HT-29 (cell line): Measurements from ENCODE around the gene CADM1. TPM values are rescaled to one million over a fixed set of nuclear protein-coding genes. Genes with fewer than 3 reads are reported as not detected.

Experiments
- DNase-seq: peaks from one replicate; pipeline ENCODE4 v3.0.0-alpha.2; 2015; ENCODE audit warnings: low spot score
- total RNA-seq: library from RNA; depleted of rRNA; stranded (reverse); fragments of >200 nt; shearing (Covaris generic); gene quantifications from 2 replicates; pipeline ENCODE4 v1.2.3, GENCODE V29; 2014

The CADM1 gene
- total RNA-seq, 1 experiment from 2014 or later = not detected

DNA sequence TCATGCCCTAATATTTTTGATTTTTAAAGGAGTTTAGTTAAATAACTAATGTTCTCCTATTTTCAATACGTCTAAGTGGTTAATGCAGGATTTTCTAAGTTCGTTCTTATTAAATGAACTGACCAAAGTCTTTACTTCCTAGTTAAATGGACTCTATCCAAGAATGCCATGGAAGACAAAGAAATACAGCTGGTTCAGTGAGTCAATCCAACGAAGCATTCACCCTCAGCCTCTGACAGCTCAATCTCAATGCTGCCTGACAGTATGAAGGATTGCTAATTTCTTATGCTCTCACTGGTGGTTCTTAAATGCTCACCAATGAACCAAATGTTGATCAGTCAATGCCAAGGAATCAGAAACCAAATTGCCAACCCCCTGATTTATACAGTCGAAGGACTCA, 219.4 kb downstream of the CADM1 start:
- no peak for DNase-seq

DNA sequence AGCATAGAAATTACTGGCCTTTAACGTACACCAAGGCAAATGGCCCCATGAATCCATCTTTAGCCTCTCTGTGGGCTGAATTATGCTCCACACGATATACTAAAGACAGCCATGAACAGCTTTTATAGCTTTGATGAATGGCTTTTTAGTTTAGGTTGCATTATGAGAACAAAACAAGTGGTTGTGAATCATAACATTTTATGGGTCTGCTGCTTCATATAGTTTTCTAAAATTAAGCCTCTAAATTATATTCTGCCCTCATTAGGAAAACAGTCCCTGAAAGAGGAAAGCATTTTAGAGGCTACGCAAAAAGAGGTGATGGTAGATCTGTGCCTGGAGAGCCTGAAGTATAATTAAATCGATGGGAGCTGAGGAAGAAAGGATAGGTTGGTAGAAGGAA, 221.3 kb downstream of the CADM1 start:
- no peak for DNase-seq

- no peak for DNase-seq
Observed at GRCh38 chr11:115280775-115281174, 223.4 kb downstream of the CADM1 start.

- no peak for DNase-seq
Observed at GRCh38 chr11:115279813-115280761, 224.1 kb downstream of the CADM1 start.

DNA sequence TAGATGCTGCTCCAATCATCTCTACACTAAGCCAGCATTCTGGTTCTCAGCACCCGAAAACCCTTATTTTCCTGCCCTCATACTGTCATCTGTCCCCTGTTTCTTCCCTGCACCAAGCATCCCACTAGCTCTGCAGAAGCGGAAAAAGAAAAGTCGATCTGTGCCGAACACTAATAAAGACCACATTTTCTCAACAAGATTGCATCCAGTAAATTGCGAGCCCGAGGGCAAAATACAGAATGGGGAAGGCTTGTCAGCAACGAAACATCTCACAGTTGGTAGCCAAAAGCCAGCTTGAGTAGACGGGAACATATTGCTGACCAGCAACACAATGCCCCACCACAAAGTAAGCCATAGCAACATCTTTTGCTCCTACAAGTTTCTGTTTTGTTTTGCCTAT, 227.4 kb downstream of the CADM1 start:
- no peak for DNase-seq

GRCh38 chr11:115276191-115276590, 228.0 kb downstream of the CADM1 start:
- no peak for DNase-seq

DNA sequence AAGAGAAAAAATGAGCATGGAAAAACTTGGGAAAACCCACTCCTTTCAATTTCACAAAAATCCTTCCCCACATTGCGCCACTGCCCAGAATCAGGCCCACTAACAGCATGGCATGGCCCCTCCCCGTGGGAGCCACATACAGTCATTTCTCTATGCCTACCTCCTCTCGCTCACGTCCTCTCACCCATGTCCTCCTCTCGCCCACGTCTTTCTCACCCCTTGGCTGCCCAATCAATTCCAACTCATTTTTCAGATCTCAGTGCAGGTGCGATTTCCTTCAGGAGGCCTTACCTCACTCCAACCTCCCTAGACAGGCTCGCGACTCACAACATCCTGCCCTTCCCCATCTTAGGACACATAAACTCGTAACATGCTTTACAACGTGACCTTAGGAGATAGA, 229.2 kb downstream of the CADM1 start:
- DNase-seq = no peak

- no peak for DNase-seq
Observed at GRCh38 chr11:115272925-115273324, 231.3 kb downstream of the CADM1 start.

- no peak for DNase-seq
Observed at GRCh38 chr11:115271643-115272042, 232.6 kb downstream of the CADM1 start.

GRCh38 chr11:115269191-115269950, 234.8 kb downstream of the CADM1 start:
- DNase-seq = no peak

DNA sequence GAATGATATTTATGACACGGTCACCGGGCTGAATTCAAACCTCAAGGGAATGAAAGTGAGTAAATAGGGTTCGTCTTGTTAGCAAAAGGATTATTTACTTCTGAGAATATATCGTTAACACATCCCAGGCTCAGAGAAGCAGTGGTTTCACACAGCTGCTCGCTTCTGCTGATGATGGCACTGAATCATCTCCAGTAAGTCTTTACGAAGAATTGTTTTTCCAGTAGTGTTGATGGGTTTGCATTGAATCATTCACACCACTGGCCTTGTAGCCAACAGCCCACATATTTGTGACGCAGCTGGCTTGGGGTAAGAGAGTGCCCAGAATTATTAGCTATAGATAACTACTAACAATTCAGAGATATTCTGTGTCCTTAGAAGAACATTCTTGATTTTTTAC, 236.3 kb downstream of the CADM1 start:
- no peak for DNase-seq

DNA sequence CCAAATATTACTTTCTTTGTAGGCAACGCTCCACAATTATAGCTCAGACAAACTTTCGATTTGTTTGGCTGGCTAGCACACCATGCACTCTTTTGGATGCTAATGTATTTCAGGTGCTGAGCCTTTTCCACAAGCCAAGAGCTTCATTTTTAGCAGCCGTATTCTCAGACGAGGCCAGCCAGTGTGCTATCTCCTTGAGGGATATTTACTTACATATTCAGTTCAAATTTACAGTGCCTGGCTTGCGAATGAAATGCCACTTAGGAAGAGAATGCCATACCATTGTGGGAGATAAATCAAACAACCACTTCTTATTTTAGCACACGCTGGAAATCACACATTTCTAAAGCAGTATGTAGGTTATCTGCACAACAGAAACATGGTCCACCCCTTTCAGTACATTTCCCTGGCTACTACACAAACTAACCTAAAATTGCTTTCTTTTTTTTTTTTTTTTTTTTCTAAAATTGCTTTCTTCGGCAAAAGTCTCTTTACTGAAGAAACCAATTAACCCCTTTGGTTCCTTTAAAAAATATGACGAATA, 236.9 kb downstream of the CADM1 start:
- no peak for DNase-seq

DNA sequence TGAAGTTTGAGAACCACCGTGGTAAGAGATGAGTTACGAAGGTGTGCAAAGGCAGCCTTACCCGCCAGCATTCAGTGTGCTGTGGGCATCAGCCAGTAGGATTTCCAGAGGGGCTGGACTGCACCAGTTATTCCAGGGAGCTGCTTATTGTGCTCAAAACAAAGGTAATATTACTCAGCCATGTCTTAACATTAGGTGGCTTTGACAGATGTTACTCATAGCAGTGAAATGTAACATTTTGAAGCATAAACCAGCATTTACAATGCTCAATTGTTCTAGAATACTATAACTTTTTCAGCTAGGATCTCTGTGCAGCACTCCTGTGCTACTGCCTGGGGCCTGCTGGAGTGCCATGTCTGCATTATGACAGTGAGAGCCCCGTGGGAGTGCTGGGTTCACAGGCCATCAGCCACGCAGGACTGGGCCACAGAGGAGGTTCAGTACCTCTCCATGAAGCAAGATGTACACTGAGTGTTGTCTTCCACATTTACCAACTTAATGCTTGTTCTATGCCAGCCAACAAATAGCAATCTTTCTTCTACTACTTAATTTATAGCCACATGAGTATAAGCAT, 238.1 kb downstream of the CADM1 start:
- no peak for DNase-seq

- DNase-seq = no peak
Observed at GRCh38 chr11:115263799-115264656, 240.2 kb downstream of the CADM1 start.

DNA sequence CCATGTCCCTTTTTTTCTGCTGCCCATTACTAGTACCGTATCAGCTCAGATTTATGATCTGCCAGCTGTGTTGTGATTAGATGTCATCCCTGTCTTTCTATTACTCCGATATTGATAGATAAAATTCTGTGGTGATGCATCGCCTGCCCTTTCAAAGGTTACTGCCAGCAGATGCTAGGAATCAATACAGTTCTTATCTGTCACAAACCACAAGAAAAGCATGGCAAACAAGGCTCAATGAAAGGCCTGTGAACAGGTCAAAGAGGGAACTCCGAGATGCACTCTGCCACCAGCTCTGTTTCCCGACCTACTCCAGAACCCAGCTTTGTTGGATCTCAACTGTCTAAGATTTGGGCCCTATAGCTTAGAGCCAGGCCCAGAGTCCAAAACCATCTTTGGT, 246.0 kb downstream of the CADM1 start:
- DNase-seq = no peak

- no peak for DNase-seq
Observed at GRCh38 chr11:115257678-115258077, 246.5 kb downstream of the CADM1 start.

- DNase-seq = no peak
Observed at GRCh38 chr11:115257270-115257669, 246.9 kb downstream of the CADM1 start.

- no peak for DNase-seq
Observed at GRCh38 chr11:115256397-115257197, 247.6 kb downstream of the CADM1 start.

DNA sequence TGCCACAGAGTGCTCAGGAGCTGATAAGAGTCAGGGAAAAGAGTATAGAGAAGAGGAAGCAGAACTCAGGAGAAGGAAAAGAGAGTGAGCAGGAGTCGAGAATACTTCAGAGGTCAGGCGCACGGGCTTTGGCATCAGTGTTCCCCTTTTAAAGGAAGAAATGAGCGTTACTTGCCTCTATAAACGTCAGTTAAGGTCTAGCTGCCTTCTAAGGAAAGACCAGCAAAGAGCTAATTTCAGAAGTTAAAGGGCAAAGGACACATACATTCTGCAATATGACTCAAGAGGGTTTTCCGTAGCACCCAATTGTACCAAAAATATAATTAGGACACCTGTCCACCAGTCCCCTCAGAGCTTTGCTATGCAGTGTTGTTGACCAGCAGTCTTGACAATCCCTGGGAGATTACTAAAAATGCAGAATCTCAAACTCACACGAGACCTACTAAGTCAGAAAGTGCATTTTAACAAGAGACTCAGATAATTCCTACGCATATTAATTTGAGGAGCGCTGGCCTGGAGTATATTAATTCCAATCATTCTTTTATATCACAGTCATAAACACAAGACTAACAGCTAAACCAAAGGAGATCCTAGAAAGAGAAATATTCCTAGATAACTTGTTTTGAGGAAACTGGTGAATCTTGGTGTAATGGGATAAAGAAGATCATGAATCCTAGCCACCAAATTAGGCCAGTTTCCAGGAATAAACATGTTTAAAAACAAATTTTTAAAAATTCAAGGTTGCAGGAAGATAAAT, 249.0 kb downstream of the CADM1 start:
- DNase-seq = no peak

GRCh38 chr11:115251126-115251525, 253.1 kb downstream of the CADM1 start:
- no peak for DNase-seq
